H1 (cell line): ENCODE results near the gene LPAR3. TPM values are rescaled to one million over a fixed set of nuclear protein-coding genes. Genes with fewer than 3 reads are reported as not detected.

ENCODE experiments used
- BCL11A ChIP-seq, 2 experiments: IDR thresholded peaks; one replicate each; pipeline ENCODE4 v1.6.1; 2011; ENCODE audit warnings: low read depth in 2 of 2, low read length in 2 of 2, mild to moderate bottlenecking in 2 of 2
- CBX5 ChIP-seq: fragments of 300-800, 300-1000 bp; sonication (generic); IDR thresholded peaks from 2 replicates; pipeline ENCODE4 v1.7.1; 2016; ENCODE audit warnings: antibody characterized with exemption, low read length, low read depth
- CTBP2 ChIP-seq: IDR thresholded peaks from 2 replicates; pipeline ENCODE4 v1.7.0; 2011; ENCODE audit warnings: borderline replicate concordance, mild to moderate bottlenecking, moderate library complexity, mixed read lengths, low read length; ENCODE audit not compliant: insufficient read depth, insufficient read length
- JUND ChIP-seq: IDR thresholded peaks from 2 replicates; pipeline ENCODE4 v1.6.1; 2011; ENCODE audit warnings: mild to moderate bottlenecking, improper control_type of control experiment, low read length
- KDM5A ChIP-seq: fragments of 200-600 bp; IDR thresholded peaks from 2 replicates; pipeline ENCODE4 v1.7.1; 2012; ENCODE audit warnings: mild to moderate bottlenecking, low read length, inconsistent platforms, mixed read lengths
- PHF8 ChIP-seq: fragments of 200-600 bp; sonication (generic); conservative IDR thresholded peaks from 2 replicates; pipeline ENCODE4 v1.7.1; 2012; ENCODE audit warnings: low read depth, mild to moderate bottlenecking, inconsistent platforms, low read length, moderate library complexity
- RBBP5 ChIP-seq: IDR thresholded peaks from 2 replicates; pipeline ENCODE4 v1.7.1; 2012; ENCODE audit warnings: low read depth, mild to moderate bottlenecking, inconsistent platforms, low read length, moderate library complexity, borderline replicate concordance
- SP2 ChIP-seq: IDR thresholded peaks from 2 replicates; pipeline ENCODE4 v1.6.1; 2012; ENCODE audit warnings: mild to moderate bottlenecking, low read length, inconsistent platforms
- TEAD4 ChIP-seq: IDR thresholded peaks from 2 replicates; pipeline ENCODE4 v1.6.1; 2012; ENCODE audit warnings: low read depth, low read length, inconsistent platforms, mixed read lengths
- polyA plus RNA-seq, 7 experiments: library from polyadenylated mRNA; depleted of rRNA in 3 of 7; stranded (reverse) in 5 of 7; unstranded in 2 of 7; fragments of >200 nt in 5 of 7; fragments of 200-250 nt in 2 of 7; gene quantifications; 1 replicate in 5 of 7; 2 replicates in 1 of 7; 4 replicates in 1 of 7; pipeline versions ENCODE4 v1.2.1 to v1.2.3, GENCODE V29; 2011 to 2013; ENCODE audit warnings: missing spikeins in 2 of 7, mixed read lengths in 2 of 7
- total RNA-seq: library from RNA; stranded (reverse); fragmentation: NEBNext Ultra II Directional; extraction: Animal tissue kit (Norgen Biotek cat#: 25700); gene quantifications from 2 replicates; pipeline ENCODE4 v1.2.1, GENCODE V29; 2021

Gene LPAR3
- total and polyA plus RNA-seq, 2 of the 8 experiments (the other 6 are each of a cell fraction or from before 2014, with no cell fraction given), result 17.1 to 25.4 TPM

DNA sequence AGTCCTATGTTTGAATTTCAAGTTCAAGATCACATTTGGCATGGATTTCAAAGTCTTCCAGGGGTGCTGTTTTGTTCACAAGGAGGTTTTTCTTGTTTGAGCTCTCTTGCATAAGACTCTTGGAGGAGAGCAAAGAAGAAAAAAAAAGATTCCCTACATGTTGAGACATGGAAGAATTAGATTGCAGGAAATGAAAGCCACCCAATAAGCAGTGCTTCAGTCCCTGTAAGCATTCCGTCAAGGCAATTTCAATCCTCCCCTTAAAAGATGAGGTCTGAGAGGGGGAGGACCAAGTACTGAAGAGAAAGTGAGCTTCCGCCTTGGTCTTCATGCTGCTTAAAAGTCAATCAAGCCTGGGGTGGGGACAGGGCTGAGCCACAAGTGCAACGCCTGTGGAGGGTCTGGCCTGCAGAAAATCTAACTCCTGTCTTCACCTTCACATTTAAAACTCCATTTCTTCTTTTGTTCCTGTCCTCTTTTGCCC lies 50.2 kb downstream of the LPAR3 start (continued):
- no peak for TF ChIP-seq CTBP2
- TF ChIP-seq JUND, result no peak
- no peak for TF ChIP-seq PHF8
- no peak for TF ChIP-seq SP2
- no peak for TF ChIP-seq TEAD4
- TF ChIP-seq CBX5, result no peak
- no peak for TF ChIP-seq RBBP5
- no peak for TF ChIP-seq BCL11A (IDR thresholded peaks at IDR 0.05; ENCODE audit: low read depth in 2 of 2, low read length in 2 of 2)
- no peak for TF ChIP-seq KDM5A
